Medulla oblongata (tissue), 1 donor: Measurements from ENCODE around the gene CAMTA1.

Source experiments
- DNase-seq: peaks from one replicate; pipeline ENCODE4 v3.0.0-alpha.2; 2015; ENCODE audit errors: extremely low spot score

Gene CAMTA1

DNA sequence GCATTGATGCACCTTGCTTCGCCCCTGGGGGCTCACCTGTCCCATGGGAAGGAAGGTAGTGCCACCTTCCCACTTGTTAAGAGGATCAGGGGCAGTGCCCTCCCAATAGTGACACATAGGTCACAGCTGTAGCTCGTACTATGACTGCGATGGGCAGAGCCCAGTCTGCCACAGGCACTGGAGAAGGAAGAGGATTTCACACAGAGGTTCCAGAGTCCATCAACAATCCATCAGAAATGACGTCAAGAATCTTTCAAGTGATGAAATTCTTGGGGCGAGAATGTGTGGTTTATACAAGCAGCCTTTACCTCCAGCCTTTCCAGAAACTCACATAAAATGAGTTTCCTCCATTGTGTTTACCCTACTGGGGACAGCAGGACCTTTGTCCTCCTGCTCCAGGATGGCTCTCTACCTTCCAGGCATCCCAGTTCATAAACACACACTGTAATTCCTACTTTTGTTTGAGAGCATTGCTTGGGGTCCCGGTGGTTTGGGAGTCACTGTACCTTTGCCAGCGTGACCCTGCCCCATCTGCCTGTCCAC lies 725.2 kb downstream of the CAMTA1 start:
- DNase-seq = no peak

DNA sequence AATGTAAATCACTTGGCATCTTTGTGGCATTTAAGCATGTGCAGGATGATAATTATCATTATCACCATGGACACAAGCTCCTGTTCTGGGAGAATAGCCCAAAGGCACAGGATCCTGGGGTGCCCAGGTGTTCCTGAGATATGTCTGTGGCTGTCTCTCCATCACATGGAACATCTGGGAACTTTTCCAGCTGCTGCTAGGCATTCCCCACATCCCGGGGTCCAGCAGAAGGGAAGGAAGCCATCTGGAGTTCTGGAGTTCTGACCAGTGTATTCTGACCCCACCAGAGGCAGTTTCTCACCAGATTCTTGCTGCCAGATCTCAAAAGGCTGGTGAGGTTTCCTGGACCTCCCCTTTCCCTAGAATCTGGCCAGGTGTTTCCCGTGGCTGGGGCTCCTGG lies 726.1 kb downstream of the CAMTA1 start:
- no peak for DNase-seq

DNA sequence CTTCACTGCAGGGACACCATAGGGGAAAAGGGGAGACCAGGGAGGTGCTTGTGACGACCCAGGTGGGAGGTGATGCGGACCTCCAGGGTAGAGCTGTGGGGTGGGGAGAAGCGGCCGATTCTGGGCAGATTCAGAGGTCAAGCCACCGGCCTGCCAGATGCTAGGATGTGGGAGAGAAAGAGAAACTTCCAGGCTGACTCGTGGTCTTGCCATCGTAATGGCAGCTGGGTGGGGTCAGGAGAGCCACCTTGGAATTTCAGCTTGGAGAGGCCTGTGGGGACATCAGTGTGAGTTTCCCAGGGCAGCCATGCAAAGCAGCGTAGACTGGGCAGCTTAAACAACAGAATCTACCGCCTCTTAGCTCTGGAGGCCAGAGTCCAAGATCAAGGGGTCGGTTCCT lies 727.8 kb downstream of the CAMTA1 start:
- no peak for DNase-seq

DNA sequence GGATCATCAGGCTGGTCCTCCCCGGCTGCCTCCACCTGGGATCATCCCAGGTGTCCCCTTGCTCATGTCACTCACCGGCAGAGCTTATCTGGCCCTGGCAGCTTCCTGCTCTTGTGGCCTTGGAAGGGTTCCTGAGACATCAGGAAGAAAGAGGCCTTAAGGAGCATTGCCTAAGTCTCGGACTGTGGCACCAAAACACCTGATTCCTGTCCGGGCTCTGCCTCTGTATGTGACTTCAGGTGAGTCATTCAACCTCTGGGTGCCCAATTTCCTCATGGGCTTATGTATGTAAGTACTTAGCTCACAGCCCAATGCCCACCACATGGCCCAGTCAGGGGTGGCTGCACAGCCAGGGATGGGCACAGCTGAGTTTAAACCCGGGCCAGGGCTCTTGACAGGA lies 729.9 kb downstream of the CAMTA1 start:
- no peak for DNase-seq

DNA sequence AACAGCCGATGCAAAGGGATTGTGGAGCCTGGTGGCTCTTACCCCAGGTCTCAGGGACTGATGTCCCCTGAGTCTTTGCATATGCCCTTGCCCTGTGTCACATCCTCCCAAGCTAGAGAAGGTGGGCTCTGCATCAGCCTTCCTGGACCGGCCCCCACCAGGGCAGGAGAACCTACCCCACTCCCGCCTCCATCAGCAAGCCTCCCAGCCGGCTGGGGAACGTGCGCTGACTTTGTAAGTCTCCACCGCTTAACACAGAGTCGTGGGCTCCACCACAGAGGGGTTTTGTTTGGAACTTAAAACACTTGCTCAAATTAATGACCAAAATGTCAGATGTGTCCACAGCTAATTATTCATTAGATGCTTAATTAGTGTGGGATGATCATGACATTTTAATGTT lies 730.6 kb downstream of the CAMTA1 start:
- no peak for DNase-seq

DNA sequence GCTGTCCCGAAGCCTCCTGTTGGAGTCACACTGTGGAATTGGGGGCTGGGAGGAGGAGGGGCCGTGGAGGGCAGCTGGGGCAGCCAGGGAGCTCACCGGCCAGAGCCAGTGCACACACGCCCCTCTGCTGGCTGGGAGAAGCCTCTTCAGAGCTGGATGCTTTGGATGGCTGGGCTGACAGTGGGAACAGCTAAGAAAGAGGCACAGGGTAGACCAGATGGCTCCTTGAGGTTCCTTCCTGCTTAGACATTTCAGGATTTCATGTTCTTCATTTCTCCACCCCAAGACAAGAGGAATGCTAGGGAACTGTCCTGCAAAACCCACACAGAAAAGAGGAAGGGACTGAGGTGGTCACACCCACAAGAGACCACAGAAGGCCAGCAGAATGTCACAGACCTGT lies 731.1 kb downstream of the CAMTA1 start:
- peak; percentile 10 for DNase-seq

DNA sequence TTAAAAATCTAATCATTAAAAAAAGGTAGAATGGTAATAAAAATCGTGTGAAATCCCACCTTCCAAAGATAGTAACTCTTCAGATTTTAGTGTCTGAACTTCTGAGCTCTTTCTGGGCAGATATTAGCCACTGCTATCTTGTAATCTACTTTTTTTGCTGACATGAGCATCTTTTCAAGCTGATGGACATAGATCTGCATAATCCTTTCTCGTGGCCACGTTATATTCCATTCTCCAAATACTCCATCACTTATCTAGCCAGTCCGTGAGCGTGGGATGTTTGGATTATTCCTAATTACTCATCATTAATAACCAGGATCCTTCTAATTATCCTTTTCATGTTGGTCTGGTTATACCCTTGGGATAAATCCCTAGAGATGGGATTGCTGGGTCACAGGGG lies 731.7 kb downstream of the CAMTA1 start:
- DNase-seq = no peak

DNA sequence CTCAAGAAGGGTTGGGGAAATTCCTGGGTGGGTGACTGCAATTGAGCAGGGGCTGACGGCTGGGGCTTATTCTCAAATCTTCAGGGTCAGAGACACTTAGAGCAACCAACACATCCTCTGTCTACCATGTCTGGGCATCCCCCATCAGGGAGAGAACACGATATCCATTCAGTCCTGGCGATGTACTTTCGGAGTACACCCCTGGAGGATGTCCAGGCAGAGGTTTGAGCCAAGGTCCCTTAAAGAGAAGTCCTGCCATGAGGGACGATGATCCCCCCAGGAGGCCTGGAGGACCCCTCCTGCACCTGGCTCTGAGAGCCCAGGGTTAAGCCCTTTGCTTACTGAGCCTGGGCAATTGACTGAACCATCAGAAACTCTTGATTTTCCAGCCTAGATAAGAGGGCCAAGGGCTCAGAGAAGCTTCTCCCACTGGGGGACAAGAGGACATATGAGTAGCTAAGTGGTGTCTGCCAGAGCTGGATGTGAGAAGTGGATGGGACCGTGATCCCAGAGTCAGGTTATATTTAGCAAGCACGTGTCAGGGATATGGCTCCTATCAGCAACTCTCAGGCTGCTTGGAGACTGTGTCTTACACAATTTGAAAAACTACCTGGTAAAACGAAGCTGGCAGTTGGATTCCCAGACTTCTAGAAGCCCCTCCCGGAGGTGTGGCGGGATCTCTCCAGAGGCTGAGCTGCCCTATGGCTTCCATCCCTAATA lies 732.5 kb downstream of the CAMTA1 start:
- no peak for DNase-seq

DNA sequence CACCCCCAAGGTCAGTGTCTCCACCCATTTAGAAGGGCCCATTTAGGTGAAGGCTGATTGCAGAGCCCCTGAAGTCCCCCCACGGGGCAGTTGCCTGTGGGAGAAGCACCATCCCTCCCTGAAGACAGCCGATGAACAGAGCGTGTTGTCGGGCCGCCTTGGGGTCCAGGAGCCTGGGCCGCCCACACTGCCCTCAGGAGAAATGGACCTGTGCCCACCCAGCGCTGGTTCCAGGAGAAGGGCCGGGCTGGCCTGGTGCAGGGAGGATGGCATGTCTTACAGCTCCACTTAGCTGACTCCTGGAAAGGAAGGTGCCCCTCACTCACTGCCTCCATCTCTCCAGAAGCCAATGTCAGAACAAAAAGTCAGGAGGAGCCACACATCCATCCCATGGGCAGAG lies 733.2 kb downstream of the CAMTA1 start:
- no peak for DNase-seq

DNA sequence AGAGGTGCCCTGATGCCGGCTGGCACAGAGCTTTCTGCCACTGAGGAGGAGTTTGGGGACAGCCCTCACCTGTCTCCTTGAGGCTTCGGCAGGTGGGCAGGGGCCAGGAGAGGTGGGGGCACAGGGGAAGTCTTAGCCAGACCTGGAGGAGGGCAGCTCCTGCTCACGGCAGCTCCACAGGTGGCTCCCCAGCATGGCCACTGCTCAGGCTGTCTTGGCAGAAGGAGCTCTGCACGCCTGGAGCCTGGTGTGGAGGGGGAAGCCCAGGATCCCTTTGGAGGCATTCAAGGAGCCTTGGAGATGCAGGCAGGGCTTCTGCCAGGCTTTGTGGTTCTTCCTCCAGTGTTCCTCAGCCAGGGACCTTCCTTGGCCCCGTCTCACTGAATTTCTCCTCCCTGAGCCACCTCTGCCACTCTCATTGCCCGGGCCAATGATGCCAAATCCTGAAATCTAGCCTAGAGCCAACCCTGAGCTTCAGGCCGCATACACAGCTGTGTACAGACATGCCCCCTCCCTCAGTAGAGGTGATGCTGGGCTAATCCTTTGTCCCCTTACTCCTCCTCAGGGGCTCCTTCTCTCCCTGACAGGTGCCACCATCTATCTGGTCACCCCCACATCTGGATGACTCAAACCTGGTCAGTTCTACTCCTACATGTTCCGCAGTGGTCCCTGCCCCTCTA lies 734.1 kb downstream of the CAMTA1 start:
- DNase-seq = no peak

DNA sequence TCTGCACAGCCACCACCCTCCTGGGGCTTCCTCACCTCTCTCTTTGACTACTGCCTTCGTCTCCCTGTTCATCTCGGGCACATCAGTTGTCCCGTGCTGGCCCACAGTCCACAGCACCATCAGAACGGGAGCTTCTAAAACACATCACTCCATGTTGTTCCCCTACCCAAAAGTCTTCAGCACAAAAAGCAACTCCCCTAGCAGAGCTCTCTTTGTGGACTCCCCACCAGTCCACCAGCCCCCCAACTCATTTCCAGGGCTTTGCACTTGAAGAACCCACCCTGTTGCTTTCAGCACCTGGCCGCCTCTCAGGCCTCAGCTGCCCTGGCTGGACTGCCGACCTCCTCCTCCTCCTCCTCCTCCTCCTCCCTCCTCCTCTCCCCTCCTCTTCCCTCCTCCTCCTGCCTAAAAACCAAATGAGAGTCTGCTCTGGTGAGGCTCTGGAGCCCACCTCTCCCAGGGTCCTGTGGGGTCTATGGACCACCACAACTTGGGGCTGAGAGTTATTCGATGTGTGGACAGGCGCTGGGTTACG lies 734.7 kb downstream of the CAMTA1 start:
- no peak for DNase-seq

DNA sequence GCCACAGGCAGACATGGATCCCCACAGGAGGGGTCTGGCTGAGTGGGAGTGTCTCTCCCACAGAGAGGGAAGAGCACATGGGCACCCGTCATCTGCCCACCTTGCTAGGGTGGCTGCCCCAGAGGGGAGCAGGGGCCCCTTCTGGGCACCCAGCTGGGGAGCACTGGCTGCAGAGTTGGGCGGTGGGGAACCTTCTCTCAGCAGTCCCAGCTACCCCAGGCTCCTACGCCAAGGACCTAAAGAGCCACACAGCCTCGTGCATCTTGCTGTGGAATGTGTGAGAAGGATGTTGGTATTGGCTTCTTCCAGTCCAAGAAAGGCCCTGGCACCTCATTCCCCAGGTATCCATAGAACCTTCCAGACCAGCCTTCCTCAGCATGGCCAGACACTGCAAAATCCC lies 735.2 kb downstream of the CAMTA1 start:
- no peak for DNase-seq

DNA sequence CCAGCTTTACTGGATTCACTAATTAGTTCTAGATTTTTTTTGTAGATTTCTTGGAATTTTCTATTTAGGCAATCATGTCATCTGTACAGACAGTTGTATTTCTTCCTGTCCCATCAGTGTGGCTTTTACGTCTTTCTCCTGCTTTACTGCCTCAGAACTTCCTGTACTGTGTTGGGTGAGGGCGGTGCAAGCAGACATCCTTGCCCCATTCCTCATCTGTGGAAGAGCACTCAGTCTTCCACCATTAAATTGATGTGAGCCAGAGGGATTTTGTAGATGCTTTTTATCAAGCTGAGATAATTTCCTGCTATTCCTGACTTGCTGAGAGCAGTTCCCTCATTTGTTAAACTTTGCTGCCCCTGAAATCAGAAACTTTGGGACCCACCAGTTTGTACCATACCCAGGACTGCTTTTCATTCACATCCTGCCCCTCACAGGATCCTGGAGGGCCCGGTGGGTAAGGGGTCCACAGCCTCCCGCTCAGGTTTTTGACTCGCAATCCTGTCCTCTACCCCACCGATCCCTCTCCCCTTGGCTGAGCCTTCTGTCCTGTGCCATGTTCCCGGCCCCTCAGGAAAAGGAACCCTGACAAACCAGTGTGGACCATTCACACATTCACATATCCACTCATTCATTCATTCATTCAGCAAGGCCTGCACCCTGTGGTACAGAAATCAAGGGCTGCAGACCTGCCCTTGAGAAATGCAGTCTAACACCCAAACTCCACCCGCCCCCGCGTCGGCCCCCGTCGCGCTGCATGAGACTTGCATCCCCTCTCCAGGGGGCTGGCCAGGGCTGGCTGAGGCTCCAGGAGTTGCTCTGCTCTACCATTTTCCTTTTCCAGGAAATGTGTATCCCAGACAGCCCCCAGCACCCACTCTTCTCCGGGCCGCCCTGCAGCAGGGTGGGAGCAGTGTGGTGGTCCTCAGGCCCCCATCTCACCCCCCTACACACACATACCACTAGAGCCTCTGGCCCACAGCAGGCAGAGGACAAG lies 739.4 kb downstream of the CAMTA1 start:
- no peak for DNase-seq

DNA sequence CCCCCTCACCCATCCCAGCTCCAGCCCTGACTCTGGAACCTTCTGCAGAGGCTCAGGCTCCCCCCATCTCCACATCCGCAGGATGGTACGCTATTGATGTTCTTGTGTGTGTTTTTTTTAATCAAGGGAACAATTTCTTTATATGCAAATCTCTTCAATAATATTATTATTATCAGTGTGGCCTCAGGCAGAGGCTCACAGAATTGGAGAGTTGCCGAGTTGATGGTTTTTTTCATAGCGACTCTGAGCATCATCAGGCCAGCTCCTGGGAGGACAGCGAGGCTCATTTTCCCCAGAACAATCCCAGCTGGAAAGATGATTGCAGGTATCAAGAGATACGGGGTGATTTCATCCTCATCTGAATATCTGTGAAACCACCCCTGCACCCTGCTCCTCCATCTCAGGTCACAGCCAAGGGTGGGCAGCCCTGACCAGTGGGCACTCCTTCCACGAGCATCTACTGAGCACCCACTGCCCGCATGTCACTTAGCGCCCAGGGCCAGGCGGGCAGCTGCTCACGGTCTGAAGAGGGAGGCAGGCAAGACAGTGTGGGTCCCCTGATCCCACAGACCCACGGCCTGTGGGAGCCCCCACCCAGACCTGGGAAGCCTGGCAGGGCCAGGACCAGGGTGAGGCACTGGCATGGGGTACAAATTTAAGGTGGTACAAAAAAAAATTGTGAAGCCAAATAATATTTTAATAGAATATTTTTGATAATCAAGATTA lies 740.2 kb downstream of the CAMTA1 start:
- DNase-seq = no peak

DNA sequence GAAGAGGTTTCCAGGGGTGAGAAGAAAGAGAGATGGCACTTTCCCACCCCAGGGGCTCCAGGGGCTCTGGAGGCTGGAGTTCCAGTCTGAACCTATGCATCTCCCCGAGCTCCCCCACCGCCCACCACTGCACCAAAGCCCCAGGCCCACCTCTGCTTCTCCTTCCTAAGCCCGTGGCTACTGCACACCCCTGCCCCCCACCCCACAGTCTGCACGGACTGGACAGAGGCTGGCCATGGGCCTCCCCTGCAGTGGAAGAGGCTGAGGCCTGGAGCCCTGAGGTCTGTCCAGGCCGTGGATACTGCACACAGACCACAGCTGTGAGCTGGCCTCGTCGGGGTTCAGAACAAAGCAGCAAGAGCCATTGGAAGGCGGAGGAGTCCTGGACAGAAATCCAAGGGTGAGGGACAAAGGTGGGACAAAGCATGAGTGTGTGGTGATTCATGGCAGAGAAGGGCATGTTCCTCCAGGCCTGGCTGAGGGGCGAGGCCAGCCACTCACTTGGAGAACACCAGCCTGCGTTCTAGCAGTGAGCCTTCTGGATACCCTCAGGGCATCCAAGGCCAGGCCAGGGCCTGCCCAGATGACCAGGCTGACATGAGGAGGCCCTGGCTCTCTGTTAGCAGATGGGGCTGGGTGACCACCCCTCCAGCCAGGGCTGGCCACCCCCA lies 741.1 kb downstream of the CAMTA1 start:
- no peak for DNase-seq

DNA sequence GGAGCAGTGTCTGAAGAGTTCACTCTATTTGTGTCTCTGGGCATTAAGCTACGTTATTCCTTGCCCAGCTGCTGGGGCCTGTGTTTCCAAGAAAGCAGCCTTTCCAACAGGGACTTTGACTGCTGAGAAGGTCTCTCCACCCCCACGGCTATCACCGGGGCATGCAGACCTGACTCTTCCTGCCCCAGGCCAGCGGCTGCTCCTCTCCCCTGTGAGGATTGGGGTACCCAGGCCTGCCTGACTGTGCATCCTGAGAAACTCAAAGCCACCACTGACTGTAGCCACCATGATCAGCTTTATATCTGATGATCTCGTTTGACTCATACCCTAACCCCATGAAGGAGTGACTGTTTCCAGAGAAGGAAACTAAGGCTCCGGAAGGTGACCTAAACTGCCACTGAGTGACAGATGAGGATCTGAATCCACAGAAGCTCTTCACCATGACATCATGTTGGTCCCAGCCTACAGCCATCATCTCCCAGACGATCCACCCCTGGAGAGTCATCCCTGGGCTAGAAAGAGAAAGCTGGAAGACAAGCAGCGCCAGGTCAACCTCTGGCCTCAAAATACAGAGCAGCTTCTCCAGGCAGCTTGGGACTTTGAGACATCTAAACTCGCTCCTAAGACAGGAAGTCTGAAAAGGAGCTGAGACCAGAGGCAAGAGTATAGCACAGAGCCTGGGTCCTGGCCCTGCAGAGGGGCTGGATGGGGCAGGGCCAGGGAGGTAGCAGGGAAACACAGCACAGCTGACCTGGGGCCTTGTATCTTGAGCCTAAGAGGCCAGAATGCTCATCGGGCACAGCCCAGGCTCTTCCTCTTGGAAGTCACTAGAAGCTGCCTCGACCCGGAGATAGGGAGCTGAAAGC lies 741.8 kb downstream of the CAMTA1 start:
- no peak for DNase-seq

DNA sequence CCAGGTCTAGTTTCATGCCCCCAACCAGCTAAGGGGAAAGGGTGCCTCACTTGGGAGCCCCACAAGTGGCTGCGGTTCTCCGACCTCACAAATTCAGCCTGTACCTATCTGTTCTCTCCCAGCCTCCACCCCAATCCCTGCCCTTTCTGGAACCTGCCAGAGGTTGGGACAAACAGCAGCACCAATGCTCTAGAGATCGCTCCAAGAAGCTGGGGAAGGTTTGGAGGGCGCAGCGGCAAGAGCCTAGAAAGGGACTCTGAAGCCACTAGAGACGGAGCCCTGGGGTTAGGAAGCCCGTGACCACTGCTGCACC lies 742.4 kb downstream of the CAMTA1 start:
- DNase-seq = no peak

DNA sequence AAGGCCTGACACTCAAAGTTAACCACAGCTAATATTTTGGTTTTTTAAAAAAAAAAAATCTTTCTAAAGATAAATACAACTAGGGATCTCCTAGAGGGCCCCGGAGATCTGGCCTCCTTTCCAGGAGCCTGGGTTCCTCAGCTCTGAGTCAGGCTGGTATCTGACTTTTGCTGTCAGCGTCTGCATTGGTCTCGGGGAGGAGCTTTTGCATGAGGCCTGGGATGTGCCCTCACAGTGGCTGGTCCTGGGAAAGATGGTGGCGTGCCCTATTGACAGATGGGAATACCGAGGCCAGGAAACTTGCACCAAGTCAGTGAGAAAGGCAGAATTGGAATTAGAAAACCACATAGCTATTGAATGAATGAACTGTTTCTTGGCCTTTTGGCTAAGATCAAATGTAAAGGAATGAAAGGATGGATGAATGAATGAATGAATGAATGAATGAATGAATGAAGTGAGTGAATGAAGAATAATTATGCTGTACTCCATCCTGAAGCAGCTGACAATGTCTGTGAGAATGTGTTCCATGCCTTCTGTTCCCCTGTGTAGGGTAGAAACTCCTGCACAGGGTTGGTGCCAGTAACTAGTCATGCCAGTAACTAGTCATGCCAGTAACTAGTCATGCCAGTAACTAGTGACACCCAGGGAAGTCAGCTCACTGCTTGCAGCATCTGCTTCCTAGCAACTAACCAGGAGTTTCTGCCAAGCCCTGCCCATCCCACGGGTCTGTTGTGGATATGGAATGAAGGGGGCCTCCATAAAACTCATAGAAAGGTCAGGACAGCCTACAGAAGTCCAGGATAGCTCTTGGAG lies 743.3 kb downstream of the CAMTA1 start:
- DNase-seq = no peak

DNA sequence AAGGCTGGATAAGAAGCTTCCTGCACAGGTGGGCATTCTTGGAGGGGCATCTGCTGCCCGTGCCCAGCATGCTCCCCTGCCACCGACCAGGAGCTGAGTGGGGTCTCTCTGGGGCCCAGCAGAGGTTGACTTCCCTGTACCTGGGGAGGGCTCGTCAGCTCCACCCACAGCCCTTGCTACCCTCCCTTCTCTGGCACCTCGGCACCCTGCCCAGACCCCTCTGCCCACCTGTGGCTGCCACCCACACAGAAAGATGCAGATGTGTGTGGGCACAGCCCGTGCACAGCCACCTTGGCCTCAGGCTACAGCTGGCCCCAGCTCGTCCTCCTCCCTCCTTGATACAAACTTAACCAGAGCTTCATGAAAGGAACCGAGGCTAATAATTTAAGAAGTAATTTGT lies 744.7 kb downstream of the CAMTA1 start:
- DNase-seq = no peak
